Raji (cell line): ENCODE results near the gene MAGEF1.

ENCODE experiments used
- POLR2A ChIP-seq: IDR thresholded peaks from 2 replicates; pipeline ENCODE4 v1.6.1; 2011; ENCODE audit warnings: low read depth, low read length, control low read depth; ENCODE audit not compliant: insufficient read depth

Gene MAGEF1

GRCh38 chr3:184678317-184679055, 33.4 kb downstream of the MAGEF1 start:
- TF ChIP-seq POLR2A = no peak

DNA sequence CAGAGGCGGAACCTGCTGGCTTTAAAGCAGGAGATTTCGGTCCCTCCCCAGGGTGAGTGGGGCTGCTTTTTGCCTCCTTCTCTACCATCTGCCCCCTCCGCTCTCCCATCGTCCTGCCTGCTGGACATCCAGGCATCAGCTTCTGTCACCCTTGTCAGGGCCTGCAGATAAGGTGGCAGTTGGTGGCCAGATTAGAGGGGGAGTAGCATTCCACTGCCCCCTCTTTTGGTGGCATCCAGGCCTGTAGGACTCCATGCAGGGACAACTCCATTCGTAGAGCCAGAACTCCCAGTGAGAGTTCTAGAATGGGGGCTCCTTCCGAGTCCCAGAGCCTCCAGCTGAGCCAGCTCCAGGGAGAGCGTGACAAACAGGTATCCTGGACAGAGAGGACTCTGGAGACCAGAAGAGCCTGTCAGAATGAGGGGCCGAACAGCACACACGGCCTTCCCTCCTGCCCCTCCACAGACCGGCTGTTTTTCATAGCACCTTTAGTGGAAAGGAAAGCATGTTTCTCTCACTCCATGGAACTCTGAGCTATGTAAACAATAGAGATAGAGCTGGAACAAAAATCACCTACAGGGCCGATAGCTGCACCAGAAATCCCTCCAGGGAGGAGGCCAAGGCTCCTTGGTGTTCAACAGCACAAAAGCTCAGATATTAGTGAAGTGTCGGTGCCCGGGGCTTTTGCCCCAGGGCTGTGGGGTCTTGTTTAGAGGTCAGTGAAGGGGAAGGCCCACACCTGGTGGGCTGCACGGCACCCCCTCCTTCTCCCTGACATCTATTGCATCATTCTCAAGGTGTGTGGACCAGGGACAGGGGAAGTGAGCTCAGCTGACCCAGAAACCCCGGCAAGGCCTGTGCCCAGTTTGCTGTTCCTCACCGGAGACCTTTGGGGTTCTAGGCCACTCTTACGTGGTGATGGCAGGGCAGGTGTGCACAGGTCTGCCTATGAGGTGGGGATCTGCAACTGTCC, 34.2 kb downstream of the MAGEF1 start:
- no peak for TF ChIP-seq POLR2A

GRCh38 chr3:184676927-184677326, 34.9 kb downstream of the MAGEF1 start:
- TF ChIP-seq POLR2A = no peak

- TF ChIP-seq POLR2A = no peak
Measured at GRCh38 chr3:184674626-184675025, 37.2 kb downstream of the MAGEF1 start.

DNA sequence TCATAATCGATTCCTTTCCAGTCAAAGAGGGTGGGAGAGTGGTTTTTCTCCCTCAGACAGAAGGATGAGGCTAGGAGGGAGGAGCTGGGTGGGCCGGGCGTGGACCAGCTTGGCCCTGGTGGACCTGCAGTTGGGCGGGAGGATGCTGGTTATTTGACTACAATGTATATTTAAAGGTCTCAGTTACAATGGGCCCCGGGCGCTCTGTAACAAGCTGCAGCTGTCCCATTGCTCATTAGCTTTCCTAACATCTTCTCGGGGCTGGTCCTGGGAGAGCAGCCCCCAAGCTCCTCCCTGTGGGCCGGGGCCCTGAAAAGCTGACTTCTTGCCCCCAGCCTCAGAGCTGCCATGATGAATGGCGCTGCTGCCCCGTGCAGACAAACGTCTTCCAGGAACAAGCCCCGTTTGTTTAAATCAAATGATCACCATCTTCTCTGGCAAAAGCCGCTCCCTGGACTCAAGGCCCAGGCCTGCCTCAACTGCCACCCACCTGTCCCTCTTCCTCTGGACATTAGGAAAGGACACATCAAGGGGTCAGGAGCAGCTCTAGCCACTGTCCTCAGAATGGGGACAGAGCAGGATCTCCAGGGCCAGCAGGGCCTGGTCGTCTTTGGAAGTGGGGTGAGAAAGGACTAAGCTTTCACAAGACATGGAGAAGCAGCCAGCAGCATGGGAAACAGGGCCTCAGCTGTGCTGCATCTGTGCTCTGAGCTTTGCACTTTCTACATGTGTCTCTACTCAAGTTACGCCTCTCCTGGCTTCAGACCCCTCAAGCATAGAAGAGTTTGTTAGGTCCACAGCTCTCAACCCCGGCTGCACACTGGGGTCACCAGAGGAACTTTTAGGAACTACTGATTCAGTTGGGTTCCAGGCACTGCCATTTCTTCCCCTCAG, 38.6 kb downstream of the MAGEF1 start:
- TF ChIP-seq POLR2A = no peak

GRCh38 chr3:184672335-184672734, 39.5 kb downstream of the MAGEF1 start:
- TF ChIP-seq POLR2A = no peak

DNA sequence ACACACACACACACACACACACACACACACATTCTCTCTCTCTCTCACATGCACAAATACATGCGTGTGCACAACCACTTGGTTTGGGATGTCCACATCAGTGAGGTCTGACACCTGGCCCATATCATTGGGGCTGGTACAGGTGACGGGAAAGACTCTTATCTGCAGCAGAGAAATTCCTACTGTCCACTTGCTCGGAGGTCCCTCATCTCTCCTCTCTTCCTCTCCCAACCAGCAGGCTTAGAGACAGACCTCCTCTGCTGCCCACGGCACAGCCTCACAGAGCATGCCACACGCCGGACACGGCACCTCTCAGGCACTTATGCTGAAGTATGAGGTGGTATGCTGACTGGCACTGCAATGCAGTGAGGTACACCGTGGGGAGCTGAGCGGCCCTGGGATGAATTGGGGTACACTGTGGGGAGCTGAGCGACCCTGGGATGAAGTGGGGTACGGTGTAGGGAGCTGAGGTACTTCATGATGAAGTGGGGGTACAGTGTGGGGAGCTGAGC, 41.7 kb downstream of the MAGEF1 start:
- no peak for TF ChIP-seq POLR2A

GRCh38 chr3:184669578-184669977, 42.3 kb downstream of the MAGEF1 start:
- TF ChIP-seq POLR2A = no peak

GRCh38 chr3:184666442-184666841, 45.4 kb downstream of the MAGEF1 start:
- no peak for TF ChIP-seq POLR2A

DNA sequence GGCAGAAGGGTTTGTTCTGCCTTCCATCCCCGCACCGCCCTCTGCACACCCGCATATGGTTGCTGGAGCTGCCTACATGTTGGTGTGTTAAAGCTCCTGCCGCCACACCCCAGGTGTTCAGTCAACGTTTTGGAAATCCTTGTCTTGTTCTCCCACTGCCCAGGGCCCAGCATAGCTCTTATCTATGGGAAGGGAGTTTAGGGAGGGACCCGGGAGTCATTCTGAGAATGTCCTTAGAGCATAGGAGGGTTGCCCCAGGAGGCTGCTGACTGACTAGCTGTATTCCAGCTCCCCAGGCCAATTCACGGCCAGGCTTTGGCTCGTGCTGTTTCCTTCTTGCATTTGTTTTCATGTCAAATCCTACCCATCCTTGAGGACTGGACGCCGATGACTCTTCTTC, 46.8 kb downstream of the MAGEF1 start:
- TF ChIP-seq POLR2A = no peak

DNA sequence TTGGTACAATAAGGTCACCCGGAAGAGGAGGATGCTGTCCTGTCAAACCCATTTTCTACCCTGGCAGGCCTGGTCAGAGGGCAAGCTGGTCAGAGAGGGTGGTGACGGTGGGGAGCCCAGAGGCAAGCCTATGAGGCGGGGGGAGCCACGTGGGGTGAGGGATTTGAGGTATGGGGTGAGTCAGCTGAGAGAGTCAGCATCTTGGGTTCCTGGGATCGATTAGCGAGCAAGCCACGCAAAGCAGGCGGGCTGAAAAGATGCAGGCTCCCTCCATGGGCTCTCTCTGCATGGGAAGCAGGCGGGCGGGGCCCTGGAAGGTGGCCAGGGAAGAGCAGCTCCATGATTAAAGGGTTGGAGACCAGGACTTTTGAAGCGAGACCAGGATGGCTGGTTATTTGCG, 48.1 kb downstream of the MAGEF1 start:
- no peak for TF ChIP-seq POLR2A

GRCh38 chr3:184663356-184663755, 48.5 kb downstream of the MAGEF1 start:
- TF ChIP-seq POLR2A = no peak

- TF ChIP-seq POLR2A = no peak
Measured at GRCh38 chr3:184662187-184662586, 49.7 kb downstream of the MAGEF1 start.

DNA sequence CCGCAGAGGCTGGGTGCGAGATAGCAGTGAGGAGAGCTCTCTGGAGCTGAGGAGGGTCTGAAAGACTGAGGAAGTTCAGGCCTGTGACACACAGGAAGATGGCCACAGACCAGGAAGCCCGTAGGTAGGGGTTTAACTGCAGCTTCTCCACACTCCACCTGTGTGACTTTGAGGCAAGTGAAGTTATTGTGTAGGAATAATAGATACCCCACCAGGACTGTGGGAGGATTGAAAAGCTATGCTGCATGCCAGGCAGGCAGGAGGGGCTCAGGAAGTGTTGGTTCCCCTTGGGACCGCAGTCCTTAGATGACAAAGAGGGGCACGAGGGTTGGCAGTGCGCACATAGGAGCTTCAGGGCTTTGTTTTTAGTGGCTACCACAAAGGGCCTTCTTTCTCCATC, 50.9 kb downstream of the MAGEF1 start:
- TF ChIP-seq POLR2A = no peak
